Left lung (tissue), 10 donors: Measurements from ENCODE around the gene SLC2A2. TPM values are rescaled to one million over a fixed set of nuclear protein-coding genes. Genes with fewer than 3 reads are reported as not detected.

Source experiments
- ATAC-seq: fragments of 200-7000 bp; cut with Tn5 transposase; one replicate; pipeline ENCODE4 v1.9.1; 2020; ENCODE audit warnings: moderate library complexity
- DNase-seq, 4 donors: peaks; one replicate each; pipeline ENCODE4 v3.0.0-alpha.2; 2013 to 2020
- H3K27ac ChIP-seq, 2 donors: fragments of 200-600 bp; sonication (generic) in 1 of 2; one replicate each; pipeline versions ENCODE4 v1.5.0 to v1.8.0; 2020 to 2021
- H3K27me3 ChIP-seq, 2 donors: fragments of 200-600 bp; sonication (generic) in 1 of 2; one replicate each; pipeline versions ENCODE4 v1.5.0 to v1.8.0; 2020 to 2021
- H3K36me3 ChIP-seq, 2 donors: fragments of 200-600 bp; sonication (generic) in 1 of 2; one replicate each; pipeline versions ENCODE4 v1.5.0 to v1.8.0; 2020 to 2021
- H3K4me1 ChIP-seq, 2 donors: fragments of 200-600 bp; one replicate each; pipeline ENCODE4 v1.8.0; 2021
- H3K4me3 ChIP-seq, 2 donors: fragments of 200-600 bp; sonication (generic) in 1 of 2; one replicate each; pipeline versions ENCODE4 v1.5.0 to v1.8.0; 2020 to 2021; ENCODE audit warnings: mild to moderate bottlenecking in 1 of 2
- H3K9me3 ChIP-seq, 2 donors: fragments of 200-600 bp; sonication (generic) in 1 of 2; one replicate each; pipeline versions ENCODE4 v1.5.0 to v1.8.0; 2020 to 2021
- CTCF ChIP-seq, 2 donors: fragments of 200-600 bp; sonication (generic) in 1 of 2; IDR thresholded peaks; one replicate each; pipeline versions ENCODE4 v1.5.0 to v1.8.0; 2021; ENCODE audit warnings: antibody characterized with exemption in 2 of 2
- intact Hi-C, 2 donors: fragments of 100-400 bp; cut with DNase I; formaldehyde crosslinking; loops; one replicate each; pipeline versions ENCODE4 v1.11.2 to v1.14.2; 2022
- polyA plus RNA-seq, 6 donors: library from polyadenylated mRNA; unstranded; fragments of 120-200 nt; gene quantifications; one replicate each; pipeline ENCODE4 v1.2.1, GENCODE V29; 2013; ENCODE audit not compliant: insufficient read length in 6 of 6
- total RNA-seq, 2 donors: library from RNA; stranded (reverse); fragmentation: NEBNext Ultra II Directional; extraction: Animal tissue kit (Norgen Biotek cat#: 25700); gene quantifications; one replicate each; pipeline ENCODE4 v1.2.1, GENCODE V29; 2021
- donor health status: DM: no; HTN: yes; CAD: no.
- donor health status: DM: no; HTN: no; CAD: no.

The SLC2A2 gene
- total and polyA plus RNA-seq, 8 donors: 0.07 to 0.17 (median 0.13) TPM; not detected in 4

- no peak overlapping the region for H3K27ac ChIP-seq
- TF ChIP-seq CTCF (IDR thresholded peaks at IDR 0.05): no peak
- H3K9me3 ChIP-seq: no peaks in the 10 kb centered on the region
- H3K4me3 ChIP-seq: no peak overlapping the region
- no peak for DNase-seq
- no peak for ATAC-seq
- no peaks in the 10 kb centered on the region for H3K4me1 ChIP-seq
- H3K27me3 ChIP-seq: no peaks in the 10 kb centered on the region
- peaks cover 0 to 11% of the 10 kb centered on the region in 2 donors for H3K36me3 ChIP-seq
- intact Hi-C loops: no loop called here
These were observed 37.9 kb upstream of the SLC2A2 start for GRCh38 chr3:171064461-171064860.

- DNase-seq: no peak
- Histone ChIP-seq H3K9me3 (no peaks in the 10 kb centered on the region), H3K4me1 (no peaks in the 10 kb centered on the region), H3K36me3 (peaks cover 0 to 11% of the 10 kb centered on the region in 2 donors), H3K27ac (no peak overlapping the region), H3K4me3 (no peak overlapping the region), H3K27me3 (no peaks in the 10 kb centered on the region)
- intact Hi-C loops: no loop called here
- no peak for TF ChIP-seq CTCF (IDR thresholded peaks at IDR 0.05)
- no peak for ATAC-seq
These were observed 35.2 kb upstream of the SLC2A2 start for GRCh38 chr3:171061749-171062148.

GRCh38 chr3:171059978-171060377 is 33.5 kb upstream of the SLC2A2 start:
- Histone ChIP-seq H3K9me3 (no peaks in the 10 kb centered on the region), H3K4me3 (no peak overlapping the region), H3K36me3 (peaks cover 0 to 5% of the 10 kb centered on the region in 2 donors), H3K4me1 (no peaks in the 10 kb centered on the region), H3K27me3 (no peaks in the 10 kb centered on the region), H3K27ac (no peak overlapping the region)
- intact Hi-C loops: no loop called here
- TF ChIP-seq CTCF (IDR thresholded peaks at IDR 0.05): no peak
- no peak for DNase-seq
- ATAC-seq: no peak

- Histone ChIP-seq H3K4me3 (no peak overlapping the region), H3K27ac (no peak overlapping the region), H3K36me3 (peaks cover 0 to 5% of the 10 kb centered on the region in 2 donors), H3K9me3 (no peaks in the 10 kb centered on the region), H3K4me1 (no peaks in the 10 kb centered on the region), H3K27me3 (no peaks in the 10 kb centered on the region)
- DNase-seq (no peak), ATAC-seq (no peak)
- intact Hi-C loops: no loop called here
- no peak for TF ChIP-seq CTCF (IDR thresholded peaks at IDR 0.05)
These were observed 32.5 kb upstream of the SLC2A2 start for GRCh38 chr3:171058873-171059603.

- DNase-seq: no peak
- H3K27ac ChIP-seq: no peak overlapping the region
- intact Hi-C loops: no loop called here
- no peaks in the 10 kb centered on the region for H3K9me3 ChIP-seq
- no peaks in the 10 kb centered on the region for H3K27me3 ChIP-seq
- no peaks in the 10 kb centered on the region for H3K4me1 ChIP-seq
- H3K36me3 ChIP-seq: peaks cover 0 to 1% of the 10 kb centered on the region in 2 donors
- no peak for TF ChIP-seq CTCF (IDR thresholded peaks at IDR 0.05)
- H3K4me3 ChIP-seq: no peak overlapping the region
- ATAC-seq: no peak
These were observed 31.5 kb upstream of the SLC2A2 start for GRCh38 chr3:171058058-171058457.
